ENCODE measurements around the gene GPR37L1.

DNA sequence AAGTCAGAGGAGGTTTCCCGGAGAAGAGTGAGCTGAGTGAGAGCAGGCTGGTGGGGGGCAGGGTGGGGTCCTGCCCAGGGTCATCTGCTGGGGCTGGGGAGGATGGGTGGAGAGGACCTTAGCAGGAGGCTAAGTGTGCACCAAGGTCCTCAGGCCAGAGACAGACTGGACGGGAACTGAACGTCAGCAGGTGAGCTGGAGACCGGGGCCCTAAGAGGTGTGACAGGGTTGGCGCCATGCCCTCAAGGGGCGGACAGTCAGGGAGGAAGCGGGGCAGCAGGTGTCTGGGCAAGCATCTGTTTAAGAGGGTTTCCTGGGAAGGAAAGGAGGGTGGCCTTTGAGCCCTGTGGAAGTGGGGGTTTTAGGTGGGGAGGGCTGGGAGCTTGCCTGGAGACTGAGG, 51.3 kb downstream of the GPR37L1 start:
- TF ChIP-seq, protein P1, sequence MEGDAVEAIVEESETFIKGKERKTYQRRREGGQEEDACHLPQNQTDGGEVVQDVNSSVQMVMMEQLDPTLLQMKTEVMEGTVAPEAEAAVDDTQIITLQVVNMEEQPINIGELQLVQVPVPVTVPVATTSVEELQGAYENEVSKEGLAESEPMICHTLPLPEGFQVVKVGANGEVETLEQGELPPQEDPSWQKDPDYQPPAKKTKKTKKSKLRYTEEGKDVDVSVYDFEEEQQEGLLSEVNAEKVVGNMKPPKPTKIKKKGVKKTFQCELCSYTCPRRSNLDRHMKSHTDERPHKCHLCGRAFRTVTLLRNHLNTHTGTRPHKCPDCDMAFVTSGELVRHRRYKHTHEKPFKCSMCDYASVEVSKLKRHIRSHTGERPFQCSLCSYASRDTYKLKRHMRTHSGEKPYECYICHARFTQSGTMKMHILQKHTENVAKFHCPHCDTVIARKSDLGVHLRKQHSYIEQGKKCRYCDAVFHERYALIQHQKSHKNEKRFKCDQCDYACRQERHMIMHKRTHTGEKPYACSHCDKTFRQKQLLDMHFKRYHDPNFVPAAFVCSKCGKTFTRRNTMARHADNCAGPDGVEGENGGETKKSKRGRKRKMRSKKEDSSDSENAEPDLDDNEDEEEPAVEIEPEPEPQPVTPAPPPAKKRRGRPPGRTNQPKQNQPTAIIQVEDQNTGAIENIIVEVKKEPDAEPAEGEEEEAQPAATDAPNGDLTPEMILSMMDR (conservative IDR thresholded peaks at IDR 0.05; ENCODE audit: low read length): no peak
- TF ChIP-seq EZH2phosphoT487 (IDR thresholded peaks at IDR 0.05; ENCODE audit: borderline replicate concordance, low read depth, low read length): no peak

Data from OCI-LY7 (cell line).